Measurements from ENCODE around the gene ITGB1BP1.

The ITGB1BP1 gene

DNA sequence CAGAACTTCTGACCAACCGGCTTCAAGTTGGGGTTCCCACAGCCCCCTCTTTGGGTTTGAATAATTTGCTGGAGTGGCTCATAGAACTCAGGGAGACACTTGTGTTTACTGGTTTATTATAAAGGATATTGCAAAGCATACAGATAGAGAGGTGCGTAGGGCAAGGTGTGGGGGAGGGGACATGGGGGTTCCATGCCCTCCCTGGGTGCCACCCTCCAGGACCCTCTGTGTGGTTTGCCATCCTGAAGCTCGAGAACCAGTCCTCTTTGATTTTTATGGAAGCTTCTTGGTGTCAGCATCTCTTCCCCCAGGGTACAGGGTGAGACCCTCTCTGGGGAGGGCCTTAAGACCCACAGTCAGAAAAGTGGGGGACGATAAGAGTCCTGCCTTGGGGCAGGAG lies 38.8 kb downstream of the ITGB1BP1 start:
- DNase-seq (ENCODE audit: insufficient read length, low spot score), result no peak
- no peak for FAIRE-seq
- TF ChIP-seq CTCF (IDR thresholded peaks at IDR 0.05; ENCODE audit: insufficient read depth, missing control alignments), result no peak

GRCh38 chr2:9382604-9383235 lies 40.6 kb downstream of the ITGB1BP1 start:
- DNase-seq (ENCODE audit: insufficient read length, low spot score) (no peak), FAIRE-seq (no peak)
- TF ChIP-seq CTCF (IDR thresholded peaks at IDR 0.05; ENCODE audit: insufficient read depth, missing control alignments), result no peak

DNA sequence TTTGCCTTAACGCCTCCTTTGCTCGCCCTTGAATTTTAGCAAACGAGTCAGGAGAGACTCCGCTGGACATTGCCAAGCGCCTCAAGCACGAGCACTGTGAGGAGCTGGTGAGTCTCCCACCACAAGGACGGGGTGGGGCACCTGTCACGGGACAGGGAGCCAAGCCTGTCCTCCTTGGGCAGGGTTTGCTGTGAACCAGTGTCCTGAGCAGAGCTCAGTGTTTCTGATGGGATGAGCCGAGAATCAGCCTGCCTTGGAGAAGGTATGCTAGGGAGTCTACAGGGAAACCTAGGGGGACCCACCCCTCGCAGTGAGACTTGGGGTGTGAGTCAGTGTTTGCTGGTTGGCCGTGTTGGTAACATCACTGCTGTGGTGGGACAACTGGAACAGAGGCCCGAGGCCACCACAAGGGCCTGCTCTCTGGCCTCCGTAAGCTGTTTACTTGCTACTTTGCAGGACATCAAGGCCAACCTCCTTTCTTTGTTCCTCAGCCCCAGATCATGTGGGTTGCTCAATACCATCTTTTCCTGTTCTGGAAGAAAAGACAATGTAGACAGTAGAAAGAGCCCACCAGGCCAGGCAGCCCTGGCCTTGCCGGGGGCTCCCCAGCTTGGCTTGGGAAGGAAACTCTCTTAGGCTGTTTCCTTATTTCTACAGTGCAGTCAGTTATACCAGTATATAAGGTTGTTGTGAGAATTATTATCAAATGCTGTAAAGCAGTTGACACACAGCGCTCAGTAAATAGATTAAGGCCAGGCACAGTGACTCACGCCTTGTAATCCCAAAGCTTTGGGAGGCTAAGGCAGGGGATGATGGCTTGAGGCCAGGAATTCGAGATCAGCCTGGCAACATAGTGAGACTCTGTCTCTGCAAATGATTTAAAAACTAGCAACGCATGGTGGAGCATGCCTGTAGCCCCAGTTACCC lies 42.4 kb downstream of the ITGB1BP1 start:
- no peak for DNase-seq (ENCODE audit: insufficient read length, low spot score)
- FAIRE-seq, result no peak

GRCh38 chr2:9379391-9379755 lies 44.0 kb downstream of the ITGB1BP1 start:
- DNase-seq (ENCODE audit: insufficient read length, low spot score) (no peak), FAIRE-seq (no peak)
- no peak for TF ChIP-seq CTCF (IDR thresholded peaks at IDR 0.05; ENCODE audit: insufficient read depth, missing control alignments)

More for the DNA sequence above, 42.4 kb downstream of the ITGB1BP1 start:
- TF ChIP-seq CTCF (IDR thresholded peaks at IDR 0.05; ENCODE audit: insufficient read depth, missing control alignments), result no peak

GRCh38 chr2:9378433-9379390 lies 44.6 kb downstream of the ITGB1BP1 start:
- TF ChIP-seq CTCF (IDR thresholded peaks at IDR 0.05; ENCODE audit: insufficient read depth, missing control alignments), result no peak
- DNase-seq (ENCODE audit: insufficient read length, low spot score) (no peak), FAIRE-seq (no peak)

- DNase-seq (ENCODE audit: insufficient read length, low spot score), result no peak
- no peak for TF ChIP-seq CTCF (IDR thresholded peaks at IDR 0.05; ENCODE audit: insufficient read depth, missing control alignments)
Measured at GRCh38 chr2:9377461-9378097, 45.7 kb downstream of the ITGB1BP1 start.

More at GRCh38 chr2:9377461-9378097, 45.7 kb downstream of the ITGB1BP1 start:
- FAIRE-seq, result no peak

Measured in D721Med (cell line).